H9 (cell line): ENCODE results near the gene RAB11FIP4. TPM values are rescaled to one million over a fixed set of nuclear protein-coding genes. Genes with fewer than 3 reads are reported as not detected.
A peak's percentile ranks its signal among the peaks of the same experiment; 100 is the strongest.

ENCODE experiments used
- DNase-seq: peaks from one replicate; pipeline ENCODE4 v3.0.0-alpha.2; 2017
- H2AFZ ChIP-seq: one replicate; pipeline ENCODE4 v1.6.1; 2013; ENCODE audit warnings: mild to moderate bottlenecking, low read length, control low read depth, moderate library complexity
- H2AK5ac ChIP-seq: 2 replicates; pipeline ENCODE4 v1.6.1; 2013; ENCODE audit warnings: low read length, control low read depth, mixed read lengths; ENCODE audit not compliant: insufficient read length
- H2BK120ac ChIP-seq: one replicate; pipeline ENCODE4 v1.6.1; 2013; ENCODE audit warnings: low read depth, mild to moderate bottlenecking, low read length, control low read depth, inconsistent platforms; ENCODE audit not compliant: poor library complexity, severe bottlenecking
- H2BK12ac ChIP-seq: 2 replicates; pipeline ENCODE4 v1.6.1; 2013; ENCODE audit warnings: low read length, control low read depth, mixed read lengths, low read depth; ENCODE audit not compliant: insufficient read length
- H2BK15ac ChIP-seq: 2 replicates; pipeline ENCODE4 v1.6.1; 2013; ENCODE audit warnings: low read depth, low read length, control low read depth
- H2BK20ac ChIP-seq: one replicate; pipeline ENCODE4 v1.6.1; 2013; ENCODE audit warnings: low read depth, mild to moderate bottlenecking, low read length, control low read depth, inconsistent platforms; ENCODE audit not compliant: poor library complexity, severe bottlenecking
- H2BK5ac ChIP-seq: 2 replicates; pipeline ENCODE4 v1.6.1; 2013; ENCODE audit warnings: low read length, control low read depth, mixed read lengths; ENCODE audit not compliant: insufficient read length
- H3K14ac ChIP-seq: 2 replicates; pipeline ENCODE4 v1.6.1; 2013; ENCODE audit warnings: low read length, control low read depth; ENCODE audit not compliant: insufficient read depth
- H3K18ac ChIP-seq: 2 replicates; pipeline ENCODE4 v1.6.1; 2013; ENCODE audit warnings: low read depth, mild to moderate bottlenecking, mixed read lengths, low read length, control low read depth; ENCODE audit not compliant: insufficient read length
- H3K23ac ChIP-seq: 2 replicates; pipeline ENCODE4 v1.6.1; 2013; ENCODE audit warnings: low read length, control low read depth, mixed read lengths, low read depth; ENCODE audit not compliant: insufficient read length
- H3K23me2 ChIP-seq: 2 replicates; pipeline ENCODE4 v1.6.1; 2013; ENCODE audit warnings: low read depth, mild to moderate bottlenecking, mixed read lengths, low read length, control low read depth; ENCODE audit not compliant: insufficient read length, poor library complexity, severe bottlenecking
- H3K27ac ChIP-seq: 2 replicates; pipeline ENCODE4 v1.5.1; 2013; ENCODE audit warnings: low read length, control low read depth, mixed read lengths, low read depth; ENCODE audit not compliant: insufficient read length
- H3K27me3 ChIP-seq: 2 replicates; pipeline ENCODE4 v1.6.1; 2013; ENCODE audit warnings: low read length, control low read depth, inconsistent platforms; ENCODE audit not compliant: insufficient read depth
- H3K4ac ChIP-seq: 2 replicates; pipeline ENCODE4 v1.6.1; 2013; ENCODE audit warnings: low read depth, mild to moderate bottlenecking, control low read depth, inconsistent platforms, low read length, moderate library complexity
- H3K4me1 ChIP-seq: 2 replicates; pipeline ENCODE4 v1.6.1; 2013; ENCODE audit warnings: low read length, control low read depth, inconsistent platforms; ENCODE audit not compliant: insufficient read depth
- H3K4me2 ChIP-seq: 2 replicates; pipeline ENCODE4 v1.6.1; 2013; ENCODE audit warnings: low read length, control low read depth, mixed read lengths; ENCODE audit not compliant: insufficient read length, insufficient read depth
- H3K56ac ChIP-seq: 2 replicates; pipeline ENCODE4 v1.6.1; 2013; ENCODE audit warnings: low read depth, mild to moderate bottlenecking, mixed read lengths, low read length, control low read depth; ENCODE audit not compliant: insufficient read length
- H3K79me1 ChIP-seq: 2 replicates; pipeline ENCODE4 v1.6.1; 2013; ENCODE audit warnings: low read depth, mild to moderate bottlenecking, moderate library complexity, low read length, control low read depth, inconsistent platforms; ENCODE audit not compliant: insufficient read depth, poor library complexity, severe bottlenecking
- H3K79me2 ChIP-seq: 2 replicates; pipeline ENCODE4 v1.6.1; 2013; ENCODE audit warnings: low read length, control low read depth, inconsistent platforms; ENCODE audit not compliant: insufficient read depth
- H3K9ac ChIP-seq: 2 replicates; pipeline ENCODE4 v1.6.1; 2013; ENCODE audit warnings: low read length, control low read depth, mixed read lengths; ENCODE audit not compliant: insufficient read length; ENCODE audit errors: extremely low read depth
- H3K9me3 ChIP-seq: one replicate; pipeline ENCODE4 v1.6.1; 2013; ENCODE audit warnings: low read depth, low read length, inconsistent platforms; ENCODE audit not compliant: control insufficient read depth
- H3T11ph ChIP-seq: one replicate; pipeline ENCODE4 v1.6.1; 2013; ENCODE audit warnings: mild to moderate bottlenecking, low read length, control low read depth, inconsistent platforms
- H4K20me1 ChIP-seq: one replicate; pipeline ENCODE4 v1.6.1; 2013; ENCODE audit not compliant: control insufficient read depth, insufficient read length, insufficient read depth
- H4K5ac ChIP-seq: 2 replicates; pipeline ENCODE4 v1.6.1; 2013; ENCODE audit warnings: low read depth, mild to moderate bottlenecking, mixed read lengths, low read length, control low read depth; ENCODE audit not compliant: insufficient read length
- H4K8ac ChIP-seq: replicated peaks from 2 replicates; pipeline ENCODE4 v1.6.1; 2013; ENCODE audit warnings: low read length, control low read depth, mixed read lengths, low read depth; ENCODE audit not compliant: insufficient read length
- H4K91ac ChIP-seq: 2 replicates; pipeline ENCODE4 v1.6.1; 2013; ENCODE audit warnings: low read depth, mild to moderate bottlenecking, moderate library complexity, mixed read lengths, low read length, control low read depth; ENCODE audit not compliant: insufficient read length
- H3K27ac Mint-ChIP-seq, 3 experiments: 2 replicates in 2 of 3; 3 replicates in 1 of 3; pipeline ENCODE4 v1.8.0; 2020 to 2021; ENCODE audit warnings: mixed read lengths in 3 of 3, mild to moderate bottlenecking in 1 of 3, moderate library complexity in 1 of 3
- H3K27me3 Mint-ChIP-seq: 2 replicates; pipeline ENCODE4 v1.8.0; 2021; ENCODE audit warnings: low read depth, mild to moderate bottlenecking, moderate library complexity, mixed read lengths
- H3K36me3 Mint-ChIP-seq, 3 experiments: 2 replicates in 2 of 3; 3 replicates in 1 of 3; pipeline ENCODE4 v1.8.0; 2020 to 2021; ENCODE audit warnings: low read depth in 3 of 3, mixed read lengths in 3 of 3; ENCODE audit not compliant: insufficient read depth in 1 of 3
- H3K4me1 Mint-ChIP-seq, 2 experiments: 2 replicates each; pipeline ENCODE4 v1.8.0; 2020; ENCODE audit warnings: mixed read lengths in 2 of 2
- H3K4me3 Mint-ChIP-seq, 2 experiments: 2 replicates in 1 of 2; 3 replicates in 1 of 2; pipeline ENCODE4 v1.8.0; 2020 to 2021; ENCODE audit warnings: mild to moderate bottlenecking in 2 of 2, mixed read lengths in 2 of 2, moderate library complexity in 1 of 2
- H3K9me3 Mint-ChIP-seq, 2 experiments: 2 replicates in 1 of 2; 3 replicates in 1 of 2; pipeline ENCODE4 v1.8.0; 2020; ENCODE audit warnings: mild to moderate bottlenecking in 2 of 2, mixed read lengths in 2 of 2, moderate library complexity in 1 of 2
- WGBS: extraction: QIAGEN DNeasy Blood & Tissue Kit; methylation state at CpG from one replicate; pipeline ENCODE4 v1.1.7; 2013; ENCODE audit warnings: missing lambda C conversion rate, low lambda C conversion rate, mixed read lengths; ENCODE audit not compliant: insufficient read length; ENCODE audit errors: extremely low coverage; 5-methylcytosine and 5-hydroxymethylcytosine counted together
- total RNA-seq: library from RNA; stranded (reverse); gene quantifications from 2 replicates; pipeline ENCODE4 v1.2.1, GENCODE V29; 2021
- TF ChIP-seq, protein P1 (sequence below): fragments of 200-600 bp; sonication (generic); conservative IDR thresholded peaks from 3 replicates; pipeline ENCODE4 v1.8.0; 2021; ENCODE audit warnings: antibody characterized with exemption, mild to moderate bottlenecking

The RAB11FIP4 gene
- total RNA-seq, 1 experiment from 2014 or later: 25.7 TPM

DNA sequence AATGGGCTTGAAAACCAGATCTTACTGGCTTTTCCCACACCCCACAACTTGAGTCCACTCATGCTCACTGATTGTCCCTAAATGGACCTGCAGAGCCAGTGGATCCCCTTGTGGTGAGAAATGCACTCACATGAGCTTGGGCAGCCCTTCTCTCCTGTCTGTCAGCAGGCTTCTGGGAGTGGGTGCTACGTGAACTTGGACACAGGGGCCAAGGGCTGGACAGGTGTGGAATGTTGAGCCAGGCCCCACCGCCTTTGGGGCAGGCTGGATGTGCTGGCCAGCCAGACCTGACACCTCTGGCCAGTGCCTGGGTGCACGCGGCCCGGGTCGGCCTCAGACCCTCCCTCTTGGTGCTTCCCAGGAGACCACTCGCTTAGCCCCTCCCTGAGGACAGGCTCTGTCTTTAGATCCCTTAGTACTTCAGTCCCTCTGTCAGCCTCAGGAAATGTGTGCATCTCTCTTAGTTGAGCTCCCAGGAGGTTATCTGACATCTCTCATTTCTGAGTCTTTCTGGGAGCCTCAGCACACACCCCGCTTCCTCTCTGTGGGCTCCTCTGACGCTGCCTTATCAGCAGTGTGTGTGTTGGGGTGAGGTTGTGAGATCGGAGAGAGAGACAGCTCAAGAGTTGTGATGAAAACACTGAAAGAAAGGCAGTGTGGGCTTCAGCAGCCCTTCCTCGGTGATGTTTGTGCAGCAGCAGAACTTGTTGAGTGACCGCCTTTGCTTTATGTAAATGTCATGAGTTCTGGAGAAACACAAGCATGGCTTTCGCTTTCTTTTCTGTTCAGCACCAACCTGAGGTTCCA, 117.0 kb downstream of the RAB11FIP4 start:
- no peak overlapping the region for H4K8ac ChIP-seq
- no peaks in the 10 kb centered on the region for H3K23me2 ChIP-seq
- peak; percentile 74 for DNase-seq
- H4K5ac ChIP-seq: no peak overlapping the region
- H3K9me3 Mint-ChIP-seq: no peaks in the 10 kb centered on the region
- no peaks in the 10 kb centered on the region for H3K9me3 ChIP-seq
- no peak overlapping the region for H3K27ac ChIP-seq
- no peak overlapping the region for H3T11ph ChIP-seq
- no peak overlapping the region for H3K9ac ChIP-seq
- H4K20me1 ChIP-seq: peaks cover 4% of the 10 kb centered on the region
- H3K4me1 ChIP-seq: no peaks in the 10 kb centered on the region; the same call in 1 of the 2 replicates
- H2AFZ ChIP-seq: no peak overlapping the region
- H3K56ac ChIP-seq: no peak overlapping the region
- no peak overlapping the region for H3K4me2 ChIP-seq
- no peak overlapping the region for H2AK5ac ChIP-seq
- peaks cover 11 to 22% of the 10 kb centered on the region in 2 experiments for H3K4me1 Mint-ChIP-seq
- H2BK5ac ChIP-seq: no peak overlapping the region
- peaks cover 0 to 5% (median 0%) of the 10 kb centered on the region in 3 experiments; a peak in 3 of 7 replicates for H3K36me3 Mint-ChIP-seq
- no peak overlapping the region for H2BK12ac ChIP-seq
- H2BK20ac ChIP-seq: no peak overlapping the region
- no peaks in the 10 kb centered on the region; the same call in 1 of the 2 replicates for H3K79me2 ChIP-seq
- H4K91ac ChIP-seq: no peak overlapping the region
- no peak overlapping the region for H3K14ac ChIP-seq
- no peak overlapping the region for H3K4me3 Mint-ChIP-seq
- no peak overlapping the region for H3K4ac ChIP-seq
- H3K23ac ChIP-seq: no peak overlapping the region
- no peak overlapping the region for H2BK15ac ChIP-seq
- H3K27me3 Mint-ChIP-seq: no peaks in the 10 kb centered on the region
- no CpG with 5 or more reads among the region's 13 CpGs for WGBS
- TF ChIP-seq, protein P1, sequence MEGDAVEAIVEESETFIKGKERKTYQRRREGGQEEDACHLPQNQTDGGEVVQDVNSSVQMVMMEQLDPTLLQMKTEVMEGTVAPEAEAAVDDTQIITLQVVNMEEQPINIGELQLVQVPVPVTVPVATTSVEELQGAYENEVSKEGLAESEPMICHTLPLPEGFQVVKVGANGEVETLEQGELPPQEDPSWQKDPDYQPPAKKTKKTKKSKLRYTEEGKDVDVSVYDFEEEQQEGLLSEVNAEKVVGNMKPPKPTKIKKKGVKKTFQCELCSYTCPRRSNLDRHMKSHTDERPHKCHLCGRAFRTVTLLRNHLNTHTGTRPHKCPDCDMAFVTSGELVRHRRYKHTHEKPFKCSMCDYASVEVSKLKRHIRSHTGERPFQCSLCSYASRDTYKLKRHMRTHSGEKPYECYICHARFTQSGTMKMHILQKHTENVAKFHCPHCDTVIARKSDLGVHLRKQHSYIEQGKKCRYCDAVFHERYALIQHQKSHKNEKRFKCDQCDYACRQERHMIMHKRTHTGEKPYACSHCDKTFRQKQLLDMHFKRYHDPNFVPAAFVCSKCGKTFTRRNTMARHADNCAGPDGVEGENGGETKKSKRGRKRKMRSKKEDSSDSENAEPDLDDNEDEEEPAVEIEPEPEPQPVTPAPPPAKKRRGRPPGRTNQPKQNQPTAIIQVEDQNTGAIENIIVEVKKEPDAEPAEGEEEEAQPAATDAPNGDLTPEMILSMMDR: peak; percentile 69
- H3K18ac ChIP-seq: no peak overlapping the region
- H3K27me3 ChIP-seq: no peaks in the 10 kb centered on the region
- no peak overlapping the region for H2BK120ac ChIP-seq
- H3K79me1 ChIP-seq: peaks cover 5% of the 10 kb centered on the region
- peak overlapping the region; percentile 37 to 82 (median 68) for H3K27ac Mint-ChIP-seq
